ENCODE measurements around the gene LMF1. TPM values are rescaled to one million over a fixed set of nuclear protein-coding genes. Genes with fewer than 3 reads are reported as not detected.
A peak's percentile ranks its signal among the peaks of the same experiment; 100 is the strongest.

Gene LMF1
- total and polyA plus RNA-seq, 2 of the 13 experiments (the other 11 are each of a cell fraction or from before 2014, with no cell fraction given): 6.8 to 8.5 TPM

DNA sequence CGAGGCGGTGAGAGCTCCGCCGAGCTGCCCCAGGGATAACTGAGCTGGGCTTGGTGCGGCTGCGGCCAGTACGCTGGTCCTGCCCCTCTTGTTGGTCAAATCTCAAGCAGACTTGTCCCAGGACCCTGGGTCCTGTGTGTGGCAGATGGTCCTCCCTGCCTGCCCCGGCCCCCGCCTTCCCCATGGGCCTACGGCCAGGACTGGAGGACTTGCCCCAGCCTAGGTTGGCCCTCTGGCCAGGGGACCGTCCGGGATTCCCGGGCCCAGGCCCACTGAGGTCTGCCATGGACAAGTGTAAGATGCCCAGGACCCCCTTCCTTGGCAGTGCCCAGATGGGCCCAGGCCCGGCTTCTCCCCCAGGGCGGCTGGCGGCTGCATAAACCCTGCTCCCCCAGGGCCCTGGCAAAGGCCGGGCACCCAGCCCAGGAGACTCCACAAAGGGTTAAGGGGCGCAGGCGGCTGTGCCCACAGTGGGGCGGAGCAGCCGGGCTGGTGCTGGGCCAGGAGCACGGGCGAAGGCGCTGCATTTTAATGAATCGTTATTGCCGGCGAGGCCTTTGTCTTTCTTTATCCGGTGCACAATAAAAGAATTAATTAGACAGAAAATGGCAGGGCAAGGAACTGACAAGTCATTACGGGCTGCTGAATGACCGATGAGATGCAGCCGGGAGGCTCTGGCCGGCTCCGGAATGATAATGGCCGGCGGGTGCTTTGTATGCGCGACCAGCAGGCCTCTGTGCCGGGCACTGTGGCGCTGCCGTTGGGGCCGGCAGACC is 19.9 kb upstream of the LMF1 start:
- Histone ChIP-seq H3K4me2 (ENCODE audit: low read depth, low read length) (no peak overlapping the region), H3K27me3 (ENCODE audit: control insufficient read depth in 1 of 2, insufficient read depth in 2 of 2, low read length in 2 of 2) (peaks cover 14 to 77% of the 10 kb centered on the region in 2 experiments), H3K79me2 (ENCODE audit: insufficient read depth, low read length) (no peaks in the 10 kb centered on the region), H3K4me1 (ENCODE audit: insufficient read depth, low read length) (no peaks in the 10 kb centered on the region), H3K27ac (ENCODE audit: extremely low read length, insufficient read depth, low read length) (no peak overlapping the region), H2AFZ (ENCODE audit: low read length) (no peak overlapping the region), H4K20me1 (ENCODE audit: insufficient read depth, low read length) (no peaks in the 10 kb centered on the region), H3K9me3 (ENCODE audit: low read length) (no peaks in the 10 kb centered on the region), H3K4me3 (replicated peaks in 1 of 3; ENCODE audit: insufficient read depth in 1 of 3, low read depth in 2 of 3, low read length in 3 of 3) (no peak overlapping the region), H3K36me3 (replicated peaks in 1 of 2; ENCODE audit: control insufficient read depth in 1 of 2, insufficient read depth in 2 of 2, low read length in 2 of 2) (no peaks in the 10 kb centered on the region), H3K9ac (ENCODE audit: insufficient read depth, low read depth, low read length) (no peak overlapping the region)
- DNase-seq (ENCODE audit: low spot score) (no peak), ATAC-seq (no peak), FAIRE-seq (no peak)
- in situ Hi-C loops (cut with HindIII; ENCODE audit: extremely low pct_ligation_motif_present, low pct_unique_long_range_greater_than_20kb): no loop called here
- BruUV-seq (replicated peaks): no TSS peak
- 44% methylated on average over 22 of the region's 41 CpGs for WGBS (ENCODE audit: low lambda C conversion rate)
- intact Hi-C loops (cut with micrococcal nuclease; ENCODE audit: unreplicated experiment): no loop called here
- TF ChIP-seq, protein P1, sequence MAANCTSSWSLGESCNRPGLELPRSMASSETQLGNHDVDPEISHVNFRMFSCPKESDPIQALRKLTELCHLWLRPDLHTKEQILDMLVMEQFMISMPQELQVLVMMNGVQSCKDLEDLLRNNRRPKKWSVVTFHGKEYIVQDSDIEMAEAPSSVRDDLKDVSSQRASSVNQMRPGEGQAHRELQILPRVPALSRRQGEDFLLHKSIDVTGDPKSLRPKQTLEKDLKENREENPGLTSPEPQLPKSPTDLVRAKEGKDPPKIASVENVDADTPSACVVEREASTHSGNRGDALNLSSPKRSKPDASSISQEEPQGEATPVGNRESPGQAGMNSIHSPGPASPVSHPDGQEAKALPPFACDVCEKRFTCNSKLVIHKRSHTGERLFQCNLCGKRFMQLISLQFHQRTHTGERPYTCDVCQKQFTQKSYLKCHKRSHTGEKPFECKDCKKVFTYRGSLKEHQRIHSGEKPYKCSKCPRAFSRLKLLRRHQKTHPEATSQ (CRISPR knock-in tag; IDR thresholded peaks at IDR 0.05; ENCODE audit: borderline replicate concordance): no peak
- 0 out of 2 replicates have a peak, but pooled peaks have one; percentile 71 for TF ChIP-seq HNRNPL (IDR thresholded peaks at IDR 0.05; ENCODE audit: low read depth, low read length)
- ChIA-PET CTCF (ENCODE audit: low intra/inter-chr PET ratio, low total read pairs) (no interaction called here), POLR2A (no interaction called here)

DNA sequence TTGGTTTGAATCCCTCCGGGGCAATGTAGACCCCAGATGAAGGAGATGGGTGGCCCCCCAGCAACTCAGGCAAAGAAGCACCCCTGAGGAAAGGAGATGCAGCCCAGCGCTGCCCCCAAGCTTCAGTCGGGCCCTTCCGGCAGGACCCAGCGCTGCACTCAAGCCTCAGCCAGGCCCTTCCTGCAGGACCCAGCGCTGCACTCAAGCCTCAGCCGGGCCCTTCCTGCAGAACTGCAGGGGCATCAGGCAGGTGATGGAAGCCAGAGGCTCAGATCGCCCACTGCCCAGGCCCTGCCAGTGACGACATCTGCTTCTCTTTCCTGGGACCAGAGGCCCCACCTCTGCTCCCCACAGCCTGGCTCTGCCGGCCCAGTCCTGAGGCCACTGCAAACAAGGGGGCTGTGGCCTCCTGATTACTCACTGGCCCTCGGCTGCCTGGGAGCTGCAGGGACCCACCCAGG is 18.6 kb upstream of the LMF1 start:
- CTCF ChIA-PET (ENCODE audit: low intra/inter-chr PET ratio, low total read pairs): no interaction called here
- ATAC-seq (peak; percentile 12), FAIRE-seq (no peak), DNase-seq (ENCODE audit: low spot score) (no peak)
- WGBS (ENCODE audit: low lambda C conversion rate): no CpG with 5 or more reads among the region's 11 CpGs
- no peaks in the 10 kb centered on the region for H3K36me3 ChIP-seq (replicated peaks in 1 of 2; ENCODE audit: control insufficient read depth in 1 of 2, insufficient read depth in 2 of 2, low read length in 2 of 2)
- no peak overlapping the region for H3K9ac ChIP-seq (ENCODE audit: insufficient read depth, low read depth, low read length)
- no peak overlapping the region for H3K27ac ChIP-seq (ENCODE audit: extremely low read length, insufficient read depth, low read length)
- H4K20me1 ChIP-seq (ENCODE audit: insufficient read depth, low read length): no peaks in the 10 kb centered on the region
- POLR2A ChIA-PET: no interaction called here
- intact Hi-C loops (cut with micrococcal nuclease; ENCODE audit: unreplicated experiment): no loop called here
- in situ Hi-C loops (cut with HindIII; ENCODE audit: extremely low pct_ligation_motif_present, low pct_unique_long_range_greater_than_20kb): no loop called here
- no peaks in the 10 kb centered on the region for H3K4me1 ChIP-seq (ENCODE audit: insufficient read depth, low read length)
- H3K4me2 ChIP-seq (ENCODE audit: low read depth, low read length): no peak overlapping the region
- H2AFZ ChIP-seq (ENCODE audit: low read length): no peak overlapping the region
- H3K27me3 ChIP-seq (ENCODE audit: control insufficient read depth in 1 of 2, insufficient read depth in 2 of 2, low read length in 2 of 2): peaks cover 16 to 77% of the 10 kb centered on the region in 2 experiments
- no peaks in the 10 kb centered on the region for H3K9me3 ChIP-seq (ENCODE audit: low read length)
- no peak overlapping the region for H3K4me3 ChIP-seq (replicated peaks in 1 of 3; ENCODE audit: insufficient read depth in 1 of 3, low read depth in 2 of 3, low read length in 3 of 3)
- H3K79me2 ChIP-seq (ENCODE audit: insufficient read depth, low read length): no peaks in the 10 kb centered on the region
- BruUV-seq (replicated peaks): no TSS peak
- no peak for TF ChIP-seq NBN (conservative IDR thresholded peaks at IDR 0.05)
- TF ChIP-seq ZBTB21 (CRISPR knock-in tag; IDR thresholded peaks at IDR 0.05): no peak
- TF ChIP-seq ZSCAN22 (CRISPR knock-in tag; IDR thresholded peaks at IDR 0.05): no peak
- no peak for TF ChIP-seq ZFP62 (CRISPR knock-in tag; IDR thresholded peaks at IDR 0.05)
- TF ChIP-seq, protein P2, sequence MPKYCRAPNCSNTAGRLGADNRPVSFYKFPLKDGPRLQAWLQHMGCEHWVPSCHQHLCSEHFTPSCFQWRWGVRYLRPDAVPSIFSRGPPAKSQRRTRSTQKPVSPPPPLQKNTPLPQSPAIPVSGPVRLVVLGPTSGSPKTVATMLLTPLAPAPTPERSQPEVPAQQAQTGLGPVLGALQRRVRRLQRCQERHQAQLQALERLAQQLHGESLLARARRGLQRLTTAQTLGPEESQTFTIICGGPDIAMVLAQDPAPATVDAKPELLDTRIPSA (CRISPR knock-in tag; IDR thresholded peaks at IDR 0.05; ENCODE audit: borderline replicate concordance): no peak
- TF ChIP-seq, protein P3, sequence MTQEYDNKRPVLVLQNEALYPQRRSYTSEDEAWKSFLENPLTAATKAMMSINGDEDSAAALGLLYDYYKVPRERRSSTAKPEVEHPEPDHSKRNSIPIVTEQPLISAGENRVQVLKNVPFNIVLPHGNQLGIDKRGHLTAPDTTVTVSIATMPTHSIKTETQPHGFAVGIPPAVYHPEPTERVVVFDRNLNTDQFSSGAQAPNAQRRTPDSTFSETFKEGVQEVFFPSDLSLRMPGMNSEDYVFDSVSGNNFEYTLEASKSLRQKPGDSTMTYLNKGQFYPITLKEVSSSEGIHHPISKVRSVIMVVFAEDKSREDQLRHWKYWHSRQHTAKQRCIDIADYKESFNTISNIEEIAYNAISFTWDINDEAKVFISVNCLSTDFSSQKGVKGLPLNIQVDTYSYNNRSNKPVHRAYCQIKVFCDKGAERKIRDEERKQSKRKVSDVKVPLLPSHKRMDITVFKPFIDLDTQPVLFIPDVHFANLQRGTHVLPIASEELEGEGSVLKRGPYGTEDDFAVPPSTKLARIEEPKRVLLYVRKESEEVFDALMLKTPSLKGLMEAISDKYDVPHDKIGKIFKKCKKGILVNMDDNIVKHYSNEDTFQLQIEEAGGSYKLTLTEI (CRISPR knock-in tag; conservative IDR thresholded peaks at IDR 0.05): no peak
- TF ChIP-seq NR1H2 (CRISPR knock-in tag; IDR thresholded peaks at IDR 0.05; ENCODE audit: borderline replicate concordance, low read depth): no peak
- TF ChIP-seq ZNF292 (CRISPR knock-in tag; IDR thresholded peaks at IDR 0.05; ENCODE audit: borderline replicate concordance, low read depth): no peak
- TF ChIP-seq ZFP90 (CRISPR knock-in tag; IDR thresholded peaks at IDR 0.05; ENCODE audit: borderline replicate concordance): no peak
- no peak for TF ChIP-seq BCL6 (CRISPR knock-in tag; IDR thresholded peaks at IDR 0.05)
- no peak for TF ChIP-seq PRPF4 (IDR thresholded peaks at IDR 0.05; ENCODE audit: low read depth, low read length, poor library complexity, severe bottlenecking)
- no peak for TF ChIP-seq ADNP (CRISPR knock-in tag; IDR thresholded peaks at IDR 0.05)
- no peak for TF ChIP-seq SPEN (CRISPR knock-in tag; IDR thresholded peaks at IDR 0.05; ENCODE audit: low read depth)

Data from HepG2 (cell line).